GM18526 (cell line): ENCODE results near the gene MYO3A.

Source experiments
- POLR2A ChIP-seq: IDR thresholded peaks from 3 replicates; pipeline ENCODE4 v1.6.1; 2011; ENCODE audit not compliant: insufficient read length; ENCODE audit errors: extremely low read depth

MYO3A gene, protein sequence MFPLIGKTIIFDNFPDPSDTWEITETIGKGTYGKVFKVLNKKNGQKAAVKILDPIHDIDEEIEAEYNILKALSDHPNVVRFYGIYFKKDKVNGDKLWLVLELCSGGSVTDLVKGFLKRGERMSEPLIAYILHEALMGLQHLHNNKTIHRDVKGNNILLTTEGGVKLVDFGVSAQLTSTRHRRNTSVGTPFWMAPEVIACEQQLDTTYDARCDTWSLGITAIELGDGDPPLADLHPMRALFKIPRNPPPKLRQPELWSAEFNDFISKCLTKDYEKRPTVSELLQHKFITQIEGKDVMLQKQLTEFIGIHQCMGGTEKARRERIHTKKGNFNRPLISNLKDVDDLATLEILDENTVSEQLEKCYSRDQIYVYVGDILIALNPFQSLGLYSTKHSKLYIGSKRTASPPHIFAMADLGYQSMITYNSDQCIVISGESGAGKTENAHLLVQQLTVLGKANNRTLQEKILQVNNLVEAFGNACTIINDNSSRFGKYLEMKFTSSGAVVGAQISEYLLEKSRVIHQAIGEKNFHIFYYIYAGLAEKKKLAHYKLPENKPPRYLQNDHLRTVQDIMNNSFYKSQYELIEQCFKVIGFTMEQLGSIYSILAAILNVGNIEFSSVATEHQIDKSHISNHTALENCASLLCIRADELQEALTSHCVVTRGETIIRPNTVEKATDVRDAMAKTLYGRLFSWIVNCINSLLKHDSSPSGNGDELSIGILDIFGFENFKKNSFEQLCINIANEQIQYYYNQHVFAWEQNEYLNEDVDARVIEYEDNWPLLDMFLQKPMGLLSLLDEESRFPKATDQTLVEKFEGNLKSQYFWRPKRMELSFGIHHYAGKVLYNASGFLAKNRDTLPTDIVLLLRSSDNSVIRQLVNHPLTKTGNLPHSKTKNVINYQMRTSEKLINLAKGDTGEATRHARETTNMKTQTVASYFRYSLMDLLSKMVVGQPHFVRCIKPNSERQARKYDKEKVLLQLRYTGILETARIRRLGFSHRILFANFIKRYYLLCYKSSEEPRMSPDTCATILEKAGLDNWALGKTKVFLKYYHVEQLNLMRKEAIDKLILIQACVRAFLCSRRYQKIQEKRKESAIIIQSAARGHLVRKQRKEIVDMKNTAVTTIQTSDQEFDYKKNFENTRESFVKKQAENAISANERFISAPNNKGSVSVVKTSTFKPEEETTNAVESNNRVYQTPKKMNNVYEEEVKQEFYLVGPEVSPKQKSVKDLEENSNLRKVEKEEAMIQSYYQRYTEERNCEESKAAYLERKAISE (N-terminal part only)

DNA sequence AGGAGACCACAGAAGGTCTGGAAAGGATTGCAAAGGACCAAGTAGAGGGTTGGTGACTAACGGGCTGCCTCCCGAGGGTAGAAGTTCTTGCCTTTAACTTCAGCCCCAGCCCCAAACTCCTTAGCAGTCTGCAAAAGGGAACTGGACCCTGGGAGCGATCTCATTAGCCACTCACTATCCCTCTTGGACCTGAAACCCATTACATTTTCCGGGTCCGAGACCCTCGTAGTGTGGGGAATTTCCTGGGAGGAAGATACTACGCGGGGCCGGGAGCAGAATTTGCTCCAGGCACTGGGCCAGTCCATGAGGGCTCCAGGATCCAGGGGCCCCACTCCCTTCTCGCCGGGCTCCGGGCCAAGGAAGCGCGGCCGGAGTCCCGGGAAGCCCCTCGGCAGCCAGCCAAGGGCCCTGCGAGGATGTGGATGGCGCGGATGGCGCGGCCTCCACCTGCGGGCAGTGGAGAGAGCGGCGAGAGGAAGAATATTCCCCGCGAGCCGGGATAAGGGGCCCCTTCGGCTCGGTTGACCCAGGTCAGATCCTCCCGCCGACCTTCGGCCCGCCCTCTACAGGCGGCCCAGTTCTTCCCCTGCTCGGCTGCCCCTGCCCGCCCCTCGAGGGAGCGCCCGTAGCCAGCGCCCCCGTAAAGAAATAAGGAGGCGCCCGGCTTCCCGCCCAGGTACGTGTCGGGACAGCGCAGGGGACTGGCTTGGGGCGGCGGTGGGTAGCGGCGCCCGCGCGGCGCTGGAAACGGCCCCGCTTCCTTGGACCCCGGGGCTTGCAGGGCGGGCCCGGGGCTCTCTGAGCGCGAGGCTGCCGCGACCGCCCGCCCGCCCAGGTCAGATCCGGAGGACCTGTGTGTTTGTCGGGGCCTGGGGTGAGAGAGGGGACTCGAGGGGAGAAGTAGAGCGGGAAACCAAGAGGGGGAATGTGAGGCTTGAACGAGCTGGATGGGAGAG, at the start of gene MYO3A:
TSS of gene MYO3A (plus strand) at position 577 of the 956 bp plus-strand sequence. CDS start 17,882 bp downstream, outside the sequence.
- no peak for TF ChIP-seq POLR2A

- no peak for TF ChIP-seq POLR2A
Measured at GRCh38 chr10:25888627-25889026, 45.4 kb upstream of the MYO3A start.

- TF ChIP-seq POLR2A: no peak
Measured at GRCh38 chr10:25890995-25891394, 43.0 kb upstream of the MYO3A start.

DNA sequence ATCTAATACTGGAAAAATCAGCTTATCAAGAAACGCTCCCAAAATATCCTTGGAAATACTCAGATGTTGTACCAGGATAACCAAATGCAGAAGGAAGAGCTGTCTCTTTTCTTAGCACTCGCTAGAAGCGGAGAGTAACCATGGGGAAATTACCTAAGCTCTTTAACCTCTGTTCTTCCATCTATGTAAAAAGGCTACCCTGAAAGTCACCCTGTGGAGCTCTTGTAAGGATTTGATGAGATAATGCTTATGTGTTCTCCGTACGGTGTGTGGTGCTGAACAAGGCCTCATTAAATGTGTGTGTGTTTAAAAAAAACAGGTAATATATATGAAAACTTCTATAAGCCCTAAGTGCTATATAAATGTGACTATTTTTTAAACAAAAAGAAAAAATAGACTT, 38.2 kb upstream of the MYO3A start:
- no peak for TF ChIP-seq POLR2A

GRCh38 chr10:25896421-25896820, 37.6 kb upstream of the MYO3A start:
- TF ChIP-seq POLR2A: no peak

GRCh38 chr10:25899304-25899703, 34.7 kb upstream of the MYO3A start:
- TF ChIP-seq POLR2A: no peak

GRCh38 chr10:25901199-25901598, 32.8 kb upstream of the MYO3A start:
- TF ChIP-seq POLR2A: no peak

DNA sequence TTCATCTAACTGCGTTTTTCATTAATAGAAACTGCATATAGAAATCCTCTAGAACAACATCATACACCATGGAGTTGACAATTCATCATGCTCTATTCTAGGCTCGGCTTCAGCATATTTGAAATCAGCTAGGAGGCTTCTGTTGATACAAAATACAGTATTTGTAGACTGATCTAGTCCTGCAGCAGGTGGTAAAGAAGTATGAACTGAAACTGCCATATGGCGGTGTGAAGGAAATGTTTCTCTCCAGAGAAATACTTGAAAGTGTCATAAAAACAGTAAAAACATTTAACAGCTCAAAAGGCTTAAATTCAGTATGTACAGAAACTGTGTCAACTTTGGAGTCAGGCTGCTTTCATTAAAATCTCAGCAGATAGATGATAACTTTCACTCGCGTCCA, 32.0 kb upstream of the MYO3A start:
- TF ChIP-seq POLR2A: no peak

DNA sequence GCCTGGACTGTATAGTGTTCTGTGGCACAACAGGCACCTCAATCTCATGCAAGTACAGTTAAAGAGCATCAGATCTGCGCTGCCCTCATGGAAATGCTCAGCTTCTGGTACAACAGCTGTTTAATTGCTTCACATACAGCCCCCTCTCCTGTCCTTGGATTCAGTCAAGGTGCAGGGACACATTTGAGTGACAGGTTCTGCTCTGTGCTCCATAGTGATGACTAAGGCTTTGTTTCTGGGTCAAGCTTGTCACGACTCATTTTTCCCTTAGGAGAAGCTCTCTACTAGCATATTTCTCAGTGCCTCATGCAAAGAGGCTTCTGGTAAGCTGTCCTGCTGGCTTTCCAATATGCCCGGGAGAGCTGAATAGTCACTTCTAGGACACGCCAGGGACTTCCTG, 26.8 kb upstream of the MYO3A start:
- TF ChIP-seq POLR2A: no peak

- no peak for TF ChIP-seq POLR2A
Measured at GRCh38 chr10:25912866-25913265, 21.2 kb upstream of the MYO3A start.

- TF ChIP-seq POLR2A: no peak
Measured at GRCh38 chr10:25914776-25915175, 19.3 kb upstream of the MYO3A start.

- TF ChIP-seq POLR2A: no peak
Measured at GRCh38 chr10:25934621-25935139, 651 bp downstream of the MYO3A start.

GRCh38 chr10:25938405-25938804, 4.4 kb downstream of the MYO3A start:
- TF ChIP-seq POLR2A: no peak

DNA sequence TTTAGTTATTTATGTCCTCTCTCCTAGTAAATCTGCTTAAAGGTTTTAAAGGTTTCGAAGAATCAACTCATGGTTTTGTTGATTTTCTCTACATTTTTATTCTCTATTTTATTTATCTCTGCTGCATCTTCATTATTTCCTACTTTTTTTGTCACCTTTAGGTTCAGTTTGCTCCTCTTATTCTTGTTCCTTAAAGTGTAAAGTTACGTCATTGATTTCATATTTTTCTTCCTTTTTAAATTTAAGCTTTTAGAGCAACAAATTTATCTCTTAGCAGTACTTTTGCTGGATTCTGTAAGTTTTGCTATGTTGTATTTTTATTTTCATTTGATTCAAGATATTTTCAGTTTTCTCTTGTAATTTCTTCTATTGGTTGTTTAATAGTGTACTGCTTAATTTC, 10.7 kb downstream of the MYO3A start:
- no peak for TF ChIP-seq POLR2A
